CD4-positive, alpha-beta T cell treated with Interleukin-4 for 4 hours (primary cell): Measurements from ENCODE around the gene RGPD3.
"Not testable (repeated sequence)": the region's sequence is repeated elsewhere in the genome, so short reads cannot be mapped to it uniquely, and the experiment has no call there.

Experiments used
- DNase-seq: peaks from one replicate; pipeline ENCODE4 v3.0.0-alpha.2; 2020

Gene RGPD3

GRCh38 chr2:106468107-106468506 lies at the start of gene RGPD3:
TSS of gene RGPD3 (minus strand) at chr2:106468413. CDS start at chr2:106468288, 125 bp downstream.
- DNase-seq, result not testable (repeated sequence)

GRCh38 chr2:106517329-106517728 lies 49.1 kb upstream of the RGPD3 start:
- no peak for DNase-seq

GRCh38 chr2:106516864-106517263 lies 48.7 kb upstream of the RGPD3 start:
- no peak for DNase-seq

GRCh38 chr2:106516436-106516835 lies 48.2 kb upstream of the RGPD3 start:
- DNase-seq, result no peak

- DNase-seq, result not testable (repeated sequence)
Measured at GRCh38 chr2:106514827-106515226, 46.6 kb upstream of the RGPD3 start.

- not testable (repeated sequence) for DNase-seq
Measured at GRCh38 chr2:106513391-106513790, 45.2 kb upstream of the RGPD3 start.

GRCh38 chr2:106511934-106512333 lies 43.7 kb upstream of the RGPD3 start:
- not testable (repeated sequence) for DNase-seq

- DNase-seq, result peak; percentile 37
Measured at GRCh38 chr2:106511476-106511901, 43.3 kb upstream of the RGPD3 start.

GRCh38 chr2:106510791-106511190 lies 42.6 kb upstream of the RGPD3 start:
- not testable (repeated sequence) for DNase-seq

GRCh38 chr2:106509374-106509770 lies 41.2 kb upstream of the RGPD3 start:
- not testable (repeated sequence) for DNase-seq

GRCh38 chr2:106508660-106509373 lies 40.6 kb upstream of the RGPD3 start:
- not testable (repeated sequence) for DNase-seq

- not testable (repeated sequence) for DNase-seq
Measured at GRCh38 chr2:106506002-106506687, 37.9 kb upstream of the RGPD3 start.

- not testable (repeated sequence) for DNase-seq
Measured at GRCh38 chr2:106504787-106505186, 36.6 kb upstream of the RGPD3 start.

GRCh38 chr2:106504192-106504591 lies 36.0 kb upstream of the RGPD3 start:
- DNase-seq, result not testable (repeated sequence)

GRCh38 chr2:106502351-106502750 lies 34.1 kb upstream of the RGPD3 start:
- not testable (repeated sequence) for DNase-seq

- DNase-seq, result not testable (repeated sequence)
Measured at GRCh38 chr2:106500350-106500749, 32.1 kb upstream of the RGPD3 start.

- not testable (repeated sequence) for DNase-seq
Measured at GRCh38 chr2:106498549-106498948, 30.3 kb upstream of the RGPD3 start.

GRCh38 chr2:106492913-106493312 lies 24.7 kb upstream of the RGPD3 start:
- not testable (repeated sequence) for DNase-seq

- not testable (repeated sequence) for DNase-seq
Measured at GRCh38 chr2:106492399-106492798, 24.2 kb upstream of the RGPD3 start.

- not testable (repeated sequence) for DNase-seq
Measured at GRCh38 chr2:106489701-106490100, 21.5 kb upstream of the RGPD3 start.

- DNase-seq, result not testable (repeated sequence)
Measured at GRCh38 chr2:106487386-106488191, 19.4 kb upstream of the RGPD3 start.

GRCh38 chr2:106486551-106487385 lies 18.6 kb upstream of the RGPD3 start, which contains the start of gene CD8B2:
TSS of gene CD8B2 (plus strand) at chr2:106487364. CDS start at chr2:106487427, 63 bp downstream.
- DNase-seq, result not testable (repeated sequence)
